HCT116 (cell line): ENCODE results near the gene ACAD8.

Experiments used
- CEBPB ChIP-seq: IDR thresholded peaks from 2 replicates; pipeline ENCODE4 v1.6.1; 2012; ENCODE audit warnings: low read depth
- POLR2A ChIP-seq: IDR thresholded peaks from 2 replicates; pipeline ENCODE4 v1.7.0; 2011; ENCODE audit warnings: borderline replicate concordance; ENCODE audit not compliant: insufficient read depth, insufficient read length; ENCODE audit errors: extremely low read depth
- POLR2AphosphoS5 ChIP-seq: IDR thresholded peaks from 2 replicates; pipeline ENCODE4 v1.6.1; 2011; ENCODE audit warnings: mild to moderate bottlenecking, low read depth, low read length, moderate library complexity
- TCF7L2 ChIP-seq: IDR thresholded peaks from 2 replicates; pipeline ENCODE4 v1.7.0; 2011; ENCODE audit warnings: borderline replicate concordance, inconsistent platforms; ENCODE audit not compliant: insufficient read depth, insufficient read length; ENCODE audit errors: extremely low read depth
- ZFX ChIP-seq: fragments of 450-650 bp; IDR thresholded peaks from 2 replicates; pipeline ENCODE4 v1.6.1; 2017
- TF ChIP-seq, protein P1 (sequence below): IDR thresholded peaks from 2 replicates; pipeline ENCODE4 v1.6.1; 2011; ENCODE audit warnings: mild to moderate bottlenecking, low read length, moderate library complexity; ENCODE audit not compliant: insufficient replicate concordance; ENCODE audit errors: extremely low read depth
- TF ChIP-seq, protein P2 (sequence below), 3 experiments: fragments of 200-600 bp in 1 of 3; sonication (generic) in 1 of 3; IDR thresholded peaks in 2 of 3; conservative IDR thresholded peaks in 1 of 3; 2 replicates each; pipeline ENCODE4 v1.5.1; 2012 to 2017; ENCODE audit warnings: low read depth in 2 of 3, low read length in 2 of 3, antibody characterized with exemption in 1 of 3, borderline replicate concordance in 1 of 3, control low read depth in 1 of 3, mild to moderate bottlenecking in 1 of 3, mixed read lengths in 1 of 3, mixed run types in 1 of 3, moderate library complexity in 1 of 3; ENCODE audit not compliant: insufficient read depth in 1 of 3
- TF ChIP-seq, protein P3 (sequence below): IDR thresholded peaks from 2 replicates; pipeline ENCODE4 v1.6.1; 2012
- TF ChIP-seq, protein P4 (sequence below): IDR thresholded peaks from 2 replicates; pipeline ENCODE4 v1.6.1; 2012; ENCODE audit warnings: low read depth

DNA sequence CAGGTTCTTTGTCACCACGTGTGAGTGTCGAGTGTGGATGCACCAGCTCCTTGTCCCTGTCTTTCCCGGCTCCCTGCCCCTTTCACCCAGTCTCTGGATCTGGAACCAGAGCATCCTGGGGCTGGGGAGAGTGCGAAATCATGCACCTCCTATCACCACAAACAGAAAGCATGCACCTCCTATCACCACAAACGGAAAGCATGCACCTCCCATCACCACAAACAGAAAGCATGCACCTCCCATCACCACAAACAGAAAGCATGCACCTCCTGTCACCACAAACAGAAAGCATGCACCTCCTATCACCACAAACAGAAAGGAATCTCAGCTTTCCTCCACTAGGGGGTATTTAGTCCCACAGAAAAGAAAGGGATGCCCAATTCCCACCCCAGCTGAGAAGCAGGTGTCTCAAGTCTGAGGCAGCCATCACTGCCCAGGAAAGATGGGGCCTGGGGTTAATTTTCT is 16.9 kb downstream of the ACAD8 start:
- no peak for TF ChIP-seq POLR2AphosphoS5
- TF ChIP-seq, protein P1, sequence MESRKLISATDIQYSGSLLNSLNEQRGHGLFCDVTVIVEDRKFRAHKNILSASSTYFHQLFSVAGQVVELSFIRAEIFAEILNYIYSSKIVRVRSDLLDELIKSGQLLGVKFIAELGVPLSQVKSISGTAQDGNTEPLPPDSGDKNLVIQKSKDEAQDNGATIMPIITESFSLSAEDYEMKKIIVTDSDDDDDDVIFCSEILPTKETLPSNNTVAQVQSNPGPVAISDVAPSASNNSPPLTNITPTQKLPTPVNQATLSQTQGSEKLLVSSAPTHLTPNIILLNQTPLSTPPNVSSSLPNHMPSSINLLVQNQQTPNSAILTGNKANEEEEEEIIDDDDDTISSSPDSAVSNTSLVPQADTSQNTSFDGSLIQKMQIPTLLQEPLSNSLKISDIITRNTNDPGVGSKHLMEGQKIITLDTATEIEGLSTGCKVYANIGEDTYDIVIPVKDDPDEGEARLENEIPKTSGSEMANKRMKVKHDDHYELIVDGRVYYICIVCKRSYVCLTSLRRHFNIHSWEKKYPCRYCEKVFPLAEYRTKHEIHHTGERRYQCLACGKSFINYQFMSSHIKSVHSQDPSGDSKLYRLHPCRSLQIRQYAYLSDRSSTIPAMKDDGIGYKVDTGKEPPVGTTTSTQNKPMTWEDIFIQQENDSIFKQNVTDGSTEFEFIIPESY: no peak
- TF ChIP-seq, protein P2, sequence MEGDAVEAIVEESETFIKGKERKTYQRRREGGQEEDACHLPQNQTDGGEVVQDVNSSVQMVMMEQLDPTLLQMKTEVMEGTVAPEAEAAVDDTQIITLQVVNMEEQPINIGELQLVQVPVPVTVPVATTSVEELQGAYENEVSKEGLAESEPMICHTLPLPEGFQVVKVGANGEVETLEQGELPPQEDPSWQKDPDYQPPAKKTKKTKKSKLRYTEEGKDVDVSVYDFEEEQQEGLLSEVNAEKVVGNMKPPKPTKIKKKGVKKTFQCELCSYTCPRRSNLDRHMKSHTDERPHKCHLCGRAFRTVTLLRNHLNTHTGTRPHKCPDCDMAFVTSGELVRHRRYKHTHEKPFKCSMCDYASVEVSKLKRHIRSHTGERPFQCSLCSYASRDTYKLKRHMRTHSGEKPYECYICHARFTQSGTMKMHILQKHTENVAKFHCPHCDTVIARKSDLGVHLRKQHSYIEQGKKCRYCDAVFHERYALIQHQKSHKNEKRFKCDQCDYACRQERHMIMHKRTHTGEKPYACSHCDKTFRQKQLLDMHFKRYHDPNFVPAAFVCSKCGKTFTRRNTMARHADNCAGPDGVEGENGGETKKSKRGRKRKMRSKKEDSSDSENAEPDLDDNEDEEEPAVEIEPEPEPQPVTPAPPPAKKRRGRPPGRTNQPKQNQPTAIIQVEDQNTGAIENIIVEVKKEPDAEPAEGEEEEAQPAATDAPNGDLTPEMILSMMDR (IDR thresholded peaks at IDR 0.05 in 2 of 3, conservative IDR thresholded peaks at IDR 0.05 in 1 of 3; ENCODE audit: borderline replicate concordance in 1 of 3, insufficient read depth in 1 of 3, low read depth in 2 of 3, low read length in 2 of 3): peak; percentile 28 to 45 (median 40); a peak in 5 of 6 replicates
- TF ChIP-seq, protein P3, sequence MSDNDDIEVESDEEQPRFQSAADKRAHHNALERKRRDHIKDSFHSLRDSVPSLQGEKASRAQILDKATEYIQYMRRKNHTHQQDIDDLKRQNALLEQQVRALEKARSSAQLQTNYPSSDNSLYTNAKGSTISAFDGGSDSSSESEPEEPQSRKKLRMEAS: no peak
- TF ChIP-seq ZFX: no peak
- no peak for TF ChIP-seq POLR2A
- TF ChIP-seq, protein P4, sequence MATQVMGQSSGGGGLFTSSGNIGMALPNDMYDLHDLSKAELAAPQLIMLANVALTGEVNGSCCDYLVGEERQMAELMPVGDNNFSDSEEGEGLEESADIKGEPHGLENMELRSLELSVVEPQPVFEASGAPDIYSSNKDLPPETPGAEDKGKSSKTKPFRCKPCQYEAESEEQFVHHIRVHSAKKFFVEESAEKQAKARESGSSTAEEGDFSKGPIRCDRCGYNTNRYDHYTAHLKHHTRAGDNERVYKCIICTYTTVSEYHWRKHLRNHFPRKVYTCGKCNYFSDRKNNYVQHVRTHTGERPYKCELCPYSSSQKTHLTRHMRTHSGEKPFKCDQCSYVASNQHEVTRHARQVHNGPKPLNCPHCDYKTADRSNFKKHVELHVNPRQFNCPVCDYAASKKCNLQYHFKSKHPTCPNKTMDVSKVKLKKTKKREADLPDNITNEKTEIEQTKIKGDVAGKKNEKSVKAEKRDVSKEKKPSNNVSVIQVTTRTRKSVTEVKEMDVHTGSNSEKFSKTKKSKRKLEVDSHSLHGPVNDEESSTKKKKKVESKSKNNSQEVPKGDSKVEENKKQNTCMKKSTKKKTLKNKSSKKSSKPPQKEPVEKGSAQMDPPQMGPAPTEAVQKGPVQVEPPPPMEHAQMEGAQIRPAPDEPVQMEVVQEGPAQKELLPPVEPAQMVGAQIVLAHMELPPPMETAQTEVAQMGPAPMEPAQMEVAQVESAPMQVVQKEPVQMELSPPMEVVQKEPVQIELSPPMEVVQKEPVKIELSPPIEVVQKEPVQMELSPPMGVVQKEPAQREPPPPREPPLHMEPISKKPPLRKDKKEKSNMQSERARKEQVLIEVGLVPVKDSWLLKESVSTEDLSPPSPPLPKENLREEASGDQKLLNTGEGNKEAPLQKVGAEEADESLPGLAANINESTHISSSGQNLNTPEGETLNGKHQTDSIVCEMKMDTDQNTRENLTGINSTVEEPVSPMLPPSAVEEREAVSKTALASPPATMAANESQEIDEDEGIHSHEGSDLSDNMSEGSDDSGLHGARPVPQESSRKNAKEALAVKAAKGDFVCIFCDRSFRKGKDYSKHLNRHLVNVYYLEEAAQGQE: no peak
- TF ChIP-seq TCF7L2: no peak
- TF ChIP-seq CEBPB: no peak
